Measurements from ENCODE around the gene WWOX. TPM values are rescaled to one million over a fixed set of nuclear protein-coding genes. Genes with fewer than 3 reads are reported as not detected.
A peak's percentile ranks its signal among the peaks of the same experiment; 100 is the strongest.

The WWOX gene
- total and polyA plus RNA-seq, 2 of the 8 experiments (the other 6 are each of a cell fraction or from before 2014, with no cell fraction given): 5.4 to 16.7 TPM

GRCh38 chr16:78995441-78995840 lies 896.0 kb downstream of the WWOX start:
- Histone ChIP-seq H3K27me3 (replicated peaks in 1 of 4; ENCODE audit: control insufficient read depth in 3 of 4, extremely low read depth in 1 of 4, insufficient read depth in 3 of 4, low read length in 3 of 4) (no peaks in the 10 kb centered on the region), H3K9me3 (ENCODE audit: insufficient read depth in 2 of 2, low read depth in 1 of 2, low read length in 1 of 2) (0 out of 4 replicates have a peak, but pooled peaks cover 0 to under 1% of the 10 kb centered on the region in 2 experiments), H4K8ac (ENCODE audit: extremely low read depth, insufficient read depth, low read length) (no peak overlapping the region), H3K4me3 (ENCODE audit: extremely low read depth in 1 of 4, insufficient read depth in 2 of 4, low read depth in 3 of 4, low read length in 4 of 4) (no peak overlapping the region), H2AK5ac (ENCODE audit: low read depth, low read length) (no peak overlapping the region), H3K4me2 (ENCODE audit: insufficient read depth in 1 of 2, low read depth in 2 of 2, low read length in 2 of 2) (no peak overlapping the region), H2BK15ac (ENCODE audit: low read length) (no peak overlapping the region), H3K14ac (ENCODE audit: insufficient read length) (no peak overlapping the region), H3K9ac (replicated peaks in 1 of 4; ENCODE audit: extremely low read depth in 1 of 4, low read depth in 3 of 4, low read length in 3 of 4) (no peak overlapping the region), H3K27ac (ENCODE audit: low read depth, low read length) (no peak overlapping the region), H3K56ac (replicated peaks; ENCODE audit: insufficient read length, low read depth, low read length) (no peak overlapping the region), H4K5ac (ENCODE audit: insufficient read length, low read depth, low read length) (no peak overlapping the region), H3K36me3 (ENCODE audit: control insufficient read depth in 2 of 4, insufficient read depth in 4 of 4, low read length in 3 of 4) (no peaks in the 10 kb centered on the region), H3K4me1 (replicated peaks in 1 of 4; ENCODE audit: control insufficient read depth in 3 of 4, insufficient read depth in 4 of 4, low read length in 3 of 4) (peaks cover 0 to 7% (median 3%) of the 10 kb centered on the region in 4 experiments; a peak in 4 of 7 replicates), H2BK120ac (replicated peaks; ENCODE audit: low read depth, low read length) (no peak overlapping the region), H3K79me2 (ENCODE audit: control insufficient read depth in 1 of 2, insufficient read depth in 2 of 2, low read length in 2 of 2) (no peaks in the 10 kb centered on the region), H3K23ac (ENCODE audit: insufficient read length) (no peak overlapping the region), H2BK5ac (ENCODE audit: low read depth, low read length) (no peak overlapping the region), H3K79me1 (ENCODE audit: low read depth, low read length) (no peaks in the 10 kb centered on the region), H2AFZ (ENCODE audit: low read length) (0 out of 2 replicates have a peak overlapping the region, but pooled peaks have one; percentile 11), H4K91ac (replicated peaks; ENCODE audit: insufficient read length, low read length) (no peak overlapping the region), H3K23me2 (ENCODE audit: low read depth, low read length) (no peaks in the 10 kb centered on the region), H3K18ac (ENCODE audit: extremely low read depth, low read length) (no peak overlapping the region), H2BK12ac (ENCODE audit: low read depth, low read length) (no peak overlapping the region), H3K4ac (replicated peaks; ENCODE audit: insufficient read length, low read depth, low read length) (no peak overlapping the region), H2BK20ac (ENCODE audit: low read length) (no peak overlapping the region), H4K20me1 (replicated peaks in 1 of 2; ENCODE audit: control insufficient read depth in 1 of 2, insufficient read depth in 2 of 2, low read length in 2 of 2) (no peaks in the 10 kb centered on the region)
- ChIA-PET CTCF (ENCODE audit: partially characterized antibody) (interaction anchor here (0.6 kb wide), 1 partner anchor 408 kb away, joined by 3 read pairs; no protein-coding TSS in a partner anchor), POLR2A (ENCODE audit: partially characterized antibody) (no interaction called here)
- DNase-seq (ENCODE audit: low read depth in 1 of 2, low spot score in 2 of 2) (no peak), FAIRE-seq (no peak)
- WGBS, 2 experiments (ENCODE audit: extremely low coverage in 1 of 2, insufficient coverage in 1 of 2, insufficient read length in 1 of 2, insufficient replicate concordance in 2 of 2, low coverage in 1 of 2, low lambda C conversion rate in 2 of 2, missing lambda C conversion rate in 1 of 2): 79% methylated on average over 3 of the region's 3 CpGs; no CpG with 5 or more reads in 1 of the 2 experiments
- TF ChIP-seq SIX5 (IDR thresholded peaks at IDR 0.05; ENCODE audit: low read depth, low read length) (no peak), JUND (IDR thresholded peaks at IDR 0.05; ENCODE audit: low read length) (no peak), KDM5A (IDR thresholded peaks at IDR 0.05; ENCODE audit: low read length) (no peak), RFX5 (IDR thresholded peaks at IDR 0.05; ENCODE audit: borderline replicate concordance, low read depth, low read length) (no peak), TEAD4 (IDR thresholded peaks at IDR 0.05; ENCODE audit: low read depth, low read length) (no peak), CBX5 (IDR thresholded peaks at IDR 0.05; ENCODE audit: low read depth, low read length) (no peak), CTCF (IDR thresholded peaks at IDR 0.05; ENCODE audit: control extremely low read depth in 1 of 3, insufficient read depth in 1 of 3, low read depth in 1 of 3, low read length in 3 of 3) (no peak), EGR1 (IDR thresholded peaks at IDR 0.05; ENCODE audit: borderline replicate concordance, low read depth, low read length) (no peak), BRCA1 (IDR thresholded peaks at IDR 0.05; ENCODE audit: low read depth, low read length) (no peak), TBP (IDR thresholded peaks at IDR 0.05; ENCODE audit: low read depth, low read length) (no peak), CTBP2 (IDR thresholded peaks at IDR 0.05; ENCODE audit: borderline replicate concordance, insufficient read depth, insufficient read length, low read length) (no peak)
- TF ChIP-seq, protein P1, sequence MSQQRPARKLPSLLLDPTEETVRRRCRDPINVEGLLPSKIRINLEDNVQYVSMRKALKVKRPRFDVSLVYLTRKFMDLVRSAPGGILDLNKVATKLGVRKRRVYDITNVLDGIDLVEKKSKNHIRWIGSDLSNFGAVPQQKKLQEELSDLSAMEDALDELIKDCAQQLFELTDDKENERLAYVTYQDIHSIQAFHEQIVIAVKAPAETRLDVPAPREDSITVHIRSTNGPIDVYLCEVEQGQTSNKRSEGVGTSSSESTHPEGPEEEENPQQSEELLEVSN (IDR thresholded peaks at IDR 0.05): no peak

Measured in H1 (cell line).